GM12878 (cell line): ENCODE results near the gene ASB8. TPM values are rescaled to one million over a fixed set of nuclear protein-coding genes. Genes with fewer than 3 reads are reported as not detected.

ENCODE experiments used
- ATAC-seq: fragments of 200-7000 bp; cut with Tn5 transposase; 3 replicates; pipeline ENCODE4 v1.9.1; 2020; ENCODE audit warnings: mild to moderate bottlenecking, moderate library complexity
- BruUV-seq: library from RNA; stranded (reverse); fragments of 400-500 nt; replicated peaks from 2 replicates; lab custom pipeline; 2021; lab: Mats Ljungman, UMichigan
- CTCF ChIA-PET: fragments of 300-600 bp; sonication (Branson Sonifier 250); formaldehyde crosslinking; extraction: SDS; loops from one replicate; lab custom pipeline; 2021; ENCODE audit warnings: inconsistent platforms; lab: Yijun Ruan, JAX
- POLR2A ChIA-PET: fragments of 350-600 bp; formaldehyde crosslinking; extraction: SDS; loops from one replicate; lab custom pipeline; 2021; ENCODE audit warnings: inconsistent platforms; lab: Charles Lee
- RAD21 ChIA-PET: fragments of 300-600 bp; sonication (Branson Sonifier 250); formaldehyde crosslinking; loops from one replicate; lab custom pipeline; 2023; ENCODE audit warnings: antibody characterized with exemption; ENCODE audit not compliant: unreplicated experiment; lab: Charles Lee
- SMC1A ChIA-PET: fragments of 300-600 bp; sonication (Branson Sonifier 250); formaldehyde crosslinking; loops from one replicate; lab custom pipeline; 2023; ENCODE audit not compliant: unreplicated experiment, uncharacterized antibody; lab: Charles Lee
- DNase-seq: peaks from one replicate; pipeline ENCODE4 v3.0.0-alpha.2; 2011; ENCODE audit warnings: low read depth, low spot score
- FAIRE-seq: peaks from 3 replicates; lab custom pipeline; 2011; peaks lifted over from hg19 to GRCh38; lab: Jason Lieb, UNC
- H2AFZ ChIP-seq: 2 replicates; pipeline ENCODE4 v1.6.0; 2011; ENCODE audit warnings: low read depth, low read length, control low read depth; ENCODE audit not compliant: control insufficient read depth
- H3K27ac ChIP-seq: 2 replicates; pipeline ENCODE4 v1.5.1; 2011; ENCODE audit warnings: control low read depth; ENCODE audit not compliant: control insufficient read depth, insufficient read depth
- H3K27me3 ChIP-seq, 2 experiments: replicated peaks in 1 of 2; 2 replicates each; pipeline versions ENCODE4 v1.6.0 to v1.6.1; 2011; ENCODE audit warnings: low read length in 1 of 2; ENCODE audit not compliant: control insufficient read depth in 2 of 2, insufficient read depth in 2 of 2
- H3K36me3 ChIP-seq, 2 experiments: 2 replicates each; pipeline ENCODE4 v1.5.1; 2011; ENCODE audit warnings: low read length in 1 of 2; ENCODE audit not compliant: control insufficient read depth in 2 of 2, insufficient read depth in 2 of 2
- H3K4me1 ChIP-seq: 2 replicates; pipeline ENCODE4 v1.6.1; 2011; ENCODE audit warnings: mild to moderate bottlenecking, low read length, moderate library complexity, mixed read lengths; ENCODE audit not compliant: control insufficient read depth, insufficient read depth
- H3K4me2 ChIP-seq: 2 replicates; pipeline ENCODE4 v1.6.0; 2011; ENCODE audit warnings: control low read depth; ENCODE audit not compliant: control insufficient read depth, insufficient read depth
- H3K4me3 ChIP-seq: fragments of 200-600 bp; sonication (generic); 2 replicates; pipeline ENCODE4 v1.5.1; 2016
- H3K79me2 ChIP-seq: 2 replicates; pipeline ENCODE4 v1.6.0; 2011; ENCODE audit warnings: low read length; ENCODE audit not compliant: control insufficient read depth, insufficient read depth
- H3K9ac ChIP-seq: 2 replicates; pipeline ENCODE4 v1.8.0; 2011; ENCODE audit warnings: low read length, control low read depth, mixed read lengths; ENCODE audit not compliant: control insufficient read depth, insufficient read depth
- H3K9me3 ChIP-seq: replicated peaks from 3 replicates; pipeline ENCODE4 v1.5.1; 2011; ENCODE audit warnings: mild to moderate bottlenecking, low read length; ENCODE audit not compliant: control insufficient read depth, insufficient read depth
- H4K20me1 ChIP-seq: 2 replicates; pipeline ENCODE4 v1.6.0; 2011; ENCODE audit not compliant: control insufficient read depth, insufficient read depth
- CBFB ChIP-seq: IDR thresholded peaks from 2 replicates; pipeline ENCODE4 v1.6.1; 2016; ENCODE audit warnings: antibody characterized with exemption, low read depth
- CUX1 ChIP-seq: IDR thresholded peaks from 2 replicates; pipeline ENCODE4 v1.6.1; 2012; ENCODE audit warnings: improper control_type of control experiment, low read depth, low read length; ENCODE audit not compliant: insufficient replicate concordance
- HDAC6 ChIP-seq: fragments of 200-600 bp; sonication (generic); IDR thresholded peaks from one replicate; pipeline ENCODE4 v1.8.0; 2017; ENCODE audit warnings: antibody characterized with exemption; ENCODE audit not compliant: unreplicated experiment
- NR2C2 ChIP-seq: IDR thresholded peaks from 2 replicates; pipeline ENCODE4 v1.6.1; 2011; ENCODE audit warnings: borderline replicate concordance, low read depth; ENCODE audit not compliant: control insufficient read depth, insufficient read length
- PRDM15 ChIP-seq: fragments of 450-650 bp; formaldehyde crosslinking; IDR thresholded peaks from 2 replicates; pipeline ENCODE4 v1.4.0; 2020; ENCODE audit warnings: mild to moderate bottlenecking, moderate library complexity
- ZBED1 ChIP-seq: IDR thresholded peaks from 2 replicates; pipeline ENCODE4 v1.6.1; 2016; ENCODE audit warnings: borderline replicate concordance
- WGBS: methylation state at CpG from one replicate; pipeline ENCODE4 v1.1.6; 2016; ENCODE audit warnings: low lambda C conversion rate; ENCODE audit not compliant: insufficient replicate concordance, insufficient coverage; ENCODE audit errors: missing lambda C conversion rate; 5-methylcytosine and 5-hydroxymethylcytosine counted together
- in situ Hi-C: fragments of 300-500 bp; cut with MboI; formaldehyde crosslinking; loops from 9 replicates; pipeline ENCODE4 v1.14.3; 2018; ENCODE audit warnings: mixed read lengths
- intact Hi-C: fragments of 100-400 bp; cut with micrococcal nuclease; formaldehyde crosslinking; loops from one replicate; pipeline ENCODE4 v1.14.2; 2022; ENCODE audit not compliant: unreplicated experiment
- polyA plus RNA-seq, 11 experiments: library from polyadenylated mRNA; depleted of rRNA in 4 of 11; unstranded in 6 of 11; stranded (reverse) in 5 of 11; fragments of >200 nt; fragmentation: Nextera tagmentation in 4 of 11; fragmentation: Illumina TruSeq in 1 of 11; extraction: Ambion mirVana in 4 of 11; extraction: Trizol in 1 of 11; gene quantifications; 1 replicate in 1 of 11; 2 replicates in 10 of 11; pipeline versions ENCODE4 v1.2.1 to v1.2.3, GENCODE V29; 2011 to 2016; ENCODE audit warnings: inconsistent platforms in 2 of 11, missing spikeins in 2 of 11, low read depth in 1 of 11
- total RNA-seq, 4 experiments: library from RNA; depleted of rRNA in 3 of 4; stranded (reverse); fragments of >200 nt in 3 of 4; fragmentation: Illumina TruSeq in 1 of 4; extraction: Trizol in 1 of 4; gene quantifications; 2 replicates each; pipeline versions ENCODE4 v1.2.1 to v1.2.3, GENCODE V29; 2013 to 2021
- TF ChIP-seq, protein P1 (sequence below): IDR thresholded peaks from 2 replicates; pipeline ENCODE4 v1.6.1; 2011; ENCODE audit warnings: borderline replicate concordance, low read depth, mild to moderate bottlenecking, moderate library complexity, mixed read lengths, low read length; ENCODE audit not compliant: insufficient read depth; ENCODE audit errors: extremely low read length
- TF ChIP-seq, protein P2 (sequence below): IDR thresholded peaks from 2 replicates; pipeline ENCODE4 v1.6.1; 2012; ENCODE audit warnings: low read depth, low read length, improper control_type of control experiment

Gene ASB8
- total and polyA plus RNA-seq, 10 of the 15 experiments (the other 5 are each of a cell fraction or from before 2014, with no cell fraction given) = 23.7 to 48.0 (median 29.1) TPM

DNA sequence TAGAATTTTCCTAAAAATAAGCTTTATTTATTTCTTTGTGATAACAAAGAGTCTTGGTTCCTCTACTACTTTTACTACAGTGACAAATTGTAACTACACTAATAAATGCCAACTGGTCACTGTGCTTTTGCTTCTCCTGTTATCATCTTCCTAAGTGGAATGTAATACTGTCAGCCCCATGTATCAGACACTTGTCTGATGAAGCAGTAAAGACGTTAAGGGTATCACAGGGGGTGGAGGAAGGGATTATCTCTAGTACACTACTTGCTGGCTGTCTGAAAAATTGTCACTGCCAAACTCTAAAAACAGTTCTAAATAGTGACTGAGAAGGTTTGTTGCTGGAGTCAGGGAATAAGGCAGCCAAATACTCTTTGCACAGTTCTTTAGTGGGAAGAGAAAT, 11.3 kb downstream of the ASB8 start:
- Histone ChIP-seq H3K4me3 (no peak overlapping the region), H3K27me3 (no peaks in the 10 kb centered on the region), H3K36me3 (peaks cover 25 to 48% of the 10 kb centered on the region in 2 experiments), H3K4me2 (no peak overlapping the region), H3K79me2 (no peaks in the 10 kb centered on the region), H2AFZ (no peak overlapping the region), H3K27ac (no peak overlapping the region), H3K9me3 (no peaks in the 10 kb centered on the region), H4K20me1 (no peaks in the 10 kb centered on the region), H3K9ac (no peak overlapping the region), H3K4me1 (no peaks in the 10 kb centered on the region; the same call in 1 of the 2 replicates)
- intact Hi-C loops = no loop called here
- BruUV-seq = no TSS peak
- 52% methylated on average over 1 of the region's 1 CpG for WGBS
- ChIA-PET POLR2A (no interaction called here), CTCF (interaction anchor here (1.0 to 1.9 kb wide), 3 partner anchors 11 to 58 kb away, joined by 3 to 5 read pairs (median 4); partner anchors contain the start of gene ASB8), RAD21 (no interaction called here), SMC1A (interaction anchor here (1.6 kb wide), 1 partner anchor 9 kb away, joined by 5 read pairs; no protein-coding TSS in a partner anchor)
- in situ Hi-C loops = no loop called here
- FAIRE-seq (no peak), ATAC-seq (no peak), DNase-seq (no peak)
- TF ChIP-seq ZBED1 (no peak), CBFB (no peak), PRDM15 (no peak), HDAC6 (no peak), CUX1 (no peak), NR2C2 (no peak)
- TF ChIP-seq, protein P1, sequence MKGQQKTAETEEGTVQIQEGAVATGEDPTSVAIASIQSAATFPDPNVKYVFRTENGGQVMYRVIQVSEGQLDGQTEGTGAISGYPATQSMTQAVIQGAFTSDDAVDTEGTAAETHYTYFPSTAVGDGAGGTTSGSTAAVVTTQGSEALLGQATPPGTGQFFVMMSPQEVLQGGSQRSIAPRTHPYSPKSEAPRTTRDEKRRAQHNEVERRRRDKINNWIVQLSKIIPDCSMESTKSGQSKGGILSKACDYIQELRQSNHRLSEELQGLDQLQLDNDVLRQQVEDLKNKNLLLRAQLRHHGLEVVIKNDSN = no peak
- TF ChIP-seq, protein P2, sequence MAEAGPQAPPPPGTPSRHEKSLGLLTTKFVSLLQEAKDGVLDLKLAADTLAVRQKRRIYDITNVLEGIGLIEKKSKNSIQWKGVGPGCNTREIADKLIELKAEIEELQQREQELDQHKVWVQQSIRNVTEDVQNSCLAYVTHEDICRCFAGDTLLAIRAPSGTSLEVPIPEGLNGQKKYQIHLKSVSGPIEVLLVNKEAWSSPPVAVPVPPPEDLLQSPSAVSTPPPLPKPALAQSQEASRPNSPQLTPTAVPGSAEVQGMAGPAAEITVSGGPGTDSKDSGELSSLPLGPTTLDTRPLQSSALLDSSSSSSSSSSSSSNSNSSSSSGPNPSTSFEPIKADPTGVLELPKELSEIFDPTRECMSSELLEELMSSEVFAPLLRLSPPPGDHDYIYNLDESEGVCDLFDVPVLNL = no peak
